ENCODE data around the gene KCNG2. TPM values are rescaled to one million over a fixed set of nuclear protein-coding genes. Genes with fewer than 3 reads are reported as not detected.

The KCNG2 gene
- total RNA-seq, 1 experiment from 2014 or later: not detected

- Histone ChIP-seq H3K9ac (ENCODE audit: low read length) (no peak overlapping the region), H3K27me3 (ENCODE audit: insufficient read depth, low read length) (no peaks in the 10 kb centered on the region), H3K36me3 (ENCODE audit: control insufficient read depth in 1 of 2, insufficient read depth in 2 of 2, low read length in 2 of 2) (no peaks in the 10 kb centered on the region), H3K9me2 (ENCODE audit: insufficient read depth) (no peaks in the 10 kb centered on the region), H3K79me2 (ENCODE audit: insufficient read depth, low read length) (no peaks in the 10 kb centered on the region), H3K4me1 (ENCODE audit: control insufficient read depth in 1 of 2, insufficient read depth in 2 of 2, low read length in 2 of 2) (no peaks in the 10 kb centered on the region), H3K27ac (ENCODE audit: low read depth, low read length) (no peak overlapping the region), H3K4me3 (replicated peaks in 1 of 2; ENCODE audit: low read depth in 1 of 2, low read length in 2 of 2) (no peak overlapping the region), H2AFZ (ENCODE audit: low read depth, low read length, poor library complexity, severe bottlenecking) (no peak overlapping the region), H4K20me1 (ENCODE audit: insufficient read depth) (no peaks in the 10 kb centered on the region), H3K4me2 (ENCODE audit: low read length) (no peak overlapping the region), H3K9me3 (ENCODE audit: control insufficient read depth in 1 of 2, insufficient read depth in 1 of 2, low read depth in 1 of 2, low read length in 2 of 2) (no peaks in the 10 kb centered on the region)
- ChIA-PET POLR2A (no interaction called here), RAD21 (ENCODE audit: low non-redundant PET in 1 of 2, low total read pairs in 2 of 2, uncharacterized antibody in 2 of 2, unreplicated experiment in 2 of 2) (no interaction called here), CTCF (no interaction called here)
- no TSS peak for BruUV-seq (replicated peaks)
- no peak for TF ChIP-seq ZNF274 (IDR thresholded peaks at IDR 0.05; ENCODE audit: low read depth, low read length)
- TF ChIP-seq CTCF (IDR thresholded peaks at IDR 0.05 in 2 of 3, conservative IDR thresholded peaks at IDR 0.05 in 1 of 3; ENCODE audit: borderline replicate concordance in 1 of 3, insufficient read depth in 1 of 3, low read depth in 2 of 3, low read length in 2 of 3): no peak
- TF ChIP-seq FOSL1 (IDR thresholded peaks at IDR 0.05; ENCODE audit: low read depth): no peak
- TF ChIP-seq ZBTB33 (IDR thresholded peaks at IDR 0.05; ENCODE audit: extremely low read depth, insufficient replicate concordance, low read length): no peak
- TF ChIP-seq EZH2phosphoT487 (IDR thresholded peaks at IDR 0.05; ENCODE audit: borderline replicate concordance): no peak
- no peak for TF ChIP-seq ELF1 (IDR thresholded peaks at IDR 0.05; ENCODE audit: borderline replicate concordance, low read depth)
- no peak for TF ChIP-seq YY1 (IDR thresholded peaks at IDR 0.05; ENCODE audit: extremely low read depth, insufficient replicate concordance, low read depth, low read length)
- no peak for TF ChIP-seq ZFX (IDR thresholded peaks at IDR 0.05)
- no peak for TF ChIP-seq JUND (IDR thresholded peaks at IDR 0.05)
- no peak for TF ChIP-seq SRF (IDR thresholded peaks at IDR 0.05; ENCODE audit: low read depth)
- no peak for TF ChIP-seq SIN3A (IDR thresholded peaks at IDR 0.05; ENCODE audit: low read depth)
- TF ChIP-seq MAX (IDR thresholded peaks at IDR 0.05): no peak
- TF ChIP-seq REST (IDR thresholded peaks at IDR 0.05; ENCODE audit: low read depth): no peak
- no peak for TF ChIP-seq POLR2AphosphoS5 (IDR thresholded peaks at IDR 0.05; ENCODE audit: low read depth, low read length)
- DNase-seq (ENCODE audit: low read depth, low spot score) (no peak), ATAC-seq (no peak)
- intact Hi-C loops (cut with micrococcal nuclease): no loop called here
Observed at GRCh38 chr18:79775441-79776221, 22.1 kb upstream of the KCNG2 start.

All from HCT116 (cell line).